Fibroblast of villous mesenchyme (primary cell): ENCODE data around the gene ODF2. TPM values are rescaled to one million over a fixed set of nuclear protein-coding genes. Genes with fewer than 3 reads are reported as not detected.
"Not testable (repeated sequence)": the region's sequence is repeated elsewhere in the genome, so short reads cannot be mapped to it uniquely, and the experiment has no call there.

Source experiments
- DNase-seq: peaks from one replicate; pipeline ENCODE4 v3.0.0-alpha.2; 2010; ENCODE audit warnings: low read depth
- H3K4me3 ChIP-seq: 2 replicates; pipeline ENCODE4 v1.5.1; 2011; ENCODE audit warnings: low read depth, mild to moderate bottlenecking, low read length
- total RNA-seq: library from RNA; depleted of rRNA; stranded (reverse); fragments of >200 nt; gene quantifications from 2 replicates; pipeline ENCODE4 v1.2.3, GENCODE V29; 2012
- TF ChIP-seq, protein P1 (sequence below): IDR thresholded peaks from 2 replicates; pipeline ENCODE4 v1.5.1; 2012; ENCODE audit warnings: low read depth, mild to moderate bottlenecking, low read length; ENCODE audit not compliant: insufficient read depth

The ODF2 gene
- total RNA-seq, 1 donor: 44.5 TPM

DNA sequence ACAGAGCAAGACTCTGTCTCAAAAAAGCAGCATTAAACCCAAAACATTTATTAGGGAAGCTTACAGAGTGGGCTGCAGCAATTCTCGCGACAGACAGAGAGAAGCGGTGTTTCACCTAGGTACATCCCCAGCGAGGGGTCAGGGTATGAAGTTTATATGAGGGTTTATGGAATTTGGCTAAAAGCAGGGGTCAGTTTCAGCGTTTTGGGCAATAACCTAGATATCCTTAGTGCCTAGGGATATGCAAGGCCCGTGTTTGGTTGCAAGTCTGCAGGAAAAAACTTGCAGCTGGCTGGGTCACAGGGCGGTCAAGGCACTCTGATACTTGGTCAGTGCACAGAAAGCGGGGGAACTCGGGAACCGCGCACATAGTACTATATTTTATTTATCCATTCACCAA lies 48.1 kb downstream of the ODF2 start:
- peak overlapping the region; percentile 97 for H3K4me3 ChIP-seq
- TF ChIP-seq, protein P1, sequence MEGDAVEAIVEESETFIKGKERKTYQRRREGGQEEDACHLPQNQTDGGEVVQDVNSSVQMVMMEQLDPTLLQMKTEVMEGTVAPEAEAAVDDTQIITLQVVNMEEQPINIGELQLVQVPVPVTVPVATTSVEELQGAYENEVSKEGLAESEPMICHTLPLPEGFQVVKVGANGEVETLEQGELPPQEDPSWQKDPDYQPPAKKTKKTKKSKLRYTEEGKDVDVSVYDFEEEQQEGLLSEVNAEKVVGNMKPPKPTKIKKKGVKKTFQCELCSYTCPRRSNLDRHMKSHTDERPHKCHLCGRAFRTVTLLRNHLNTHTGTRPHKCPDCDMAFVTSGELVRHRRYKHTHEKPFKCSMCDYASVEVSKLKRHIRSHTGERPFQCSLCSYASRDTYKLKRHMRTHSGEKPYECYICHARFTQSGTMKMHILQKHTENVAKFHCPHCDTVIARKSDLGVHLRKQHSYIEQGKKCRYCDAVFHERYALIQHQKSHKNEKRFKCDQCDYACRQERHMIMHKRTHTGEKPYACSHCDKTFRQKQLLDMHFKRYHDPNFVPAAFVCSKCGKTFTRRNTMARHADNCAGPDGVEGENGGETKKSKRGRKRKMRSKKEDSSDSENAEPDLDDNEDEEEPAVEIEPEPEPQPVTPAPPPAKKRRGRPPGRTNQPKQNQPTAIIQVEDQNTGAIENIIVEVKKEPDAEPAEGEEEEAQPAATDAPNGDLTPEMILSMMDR: no peak
- peak; percentile 44 for DNase-seq

DNA sequence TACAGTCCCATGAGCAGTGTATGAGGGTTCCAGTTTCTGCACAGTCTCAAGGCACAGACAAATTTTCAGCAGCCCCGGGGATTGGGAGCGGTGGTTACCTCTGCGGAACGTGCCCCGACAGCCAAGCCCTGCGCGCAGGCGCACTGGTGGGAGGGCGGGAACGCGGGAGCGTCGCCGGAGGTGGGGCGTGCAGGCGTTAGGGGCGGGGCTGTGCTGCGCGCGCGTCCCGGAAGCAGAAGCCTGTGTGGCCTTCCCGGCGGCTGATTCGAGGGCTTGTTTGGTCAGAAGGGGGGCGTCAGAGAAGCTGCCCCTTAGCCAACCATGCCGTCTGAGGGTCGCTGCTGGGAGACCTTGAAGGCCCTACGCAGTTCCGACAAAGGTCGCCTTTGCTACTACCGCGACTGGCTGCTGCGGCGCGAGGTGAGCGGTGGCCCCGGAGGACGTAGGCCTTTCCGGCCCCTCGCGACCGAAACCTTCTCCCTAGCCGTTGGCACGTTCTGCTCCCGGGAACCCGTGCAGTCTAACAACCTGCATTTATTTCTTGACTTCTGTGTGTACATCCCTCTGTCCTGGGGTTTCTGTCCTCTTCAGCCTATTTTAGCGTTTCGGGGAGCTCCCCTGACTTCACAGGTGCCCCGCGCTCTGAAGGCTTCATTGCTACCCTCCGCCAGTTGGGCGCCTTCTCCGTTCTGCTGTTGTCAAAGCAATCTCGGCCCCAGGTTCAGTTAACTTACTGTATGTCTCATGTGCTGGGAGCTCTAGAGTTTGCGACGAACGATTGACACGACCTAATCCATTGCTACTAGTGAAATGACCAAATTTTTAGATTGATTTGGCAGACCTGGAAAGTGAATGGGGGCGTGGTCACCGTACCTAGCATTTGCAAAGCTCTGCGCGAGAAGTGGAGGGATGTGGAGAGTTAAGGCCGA lies 48.9 kb downstream of the ODF2 start, which contains the start of gene GLE1:
GLE1 (plus strand) TSS at position 235 of the 929 bp plus-strand sequence; CDS start at position 322, 87 bp downstream.
- DNase-seq: peak; percentile 91
- TF ChIP-seq, protein P1: no peak
- H3K4me3 ChIP-seq: peak within 1 kb of the TSS; percentile 97

DNA sequence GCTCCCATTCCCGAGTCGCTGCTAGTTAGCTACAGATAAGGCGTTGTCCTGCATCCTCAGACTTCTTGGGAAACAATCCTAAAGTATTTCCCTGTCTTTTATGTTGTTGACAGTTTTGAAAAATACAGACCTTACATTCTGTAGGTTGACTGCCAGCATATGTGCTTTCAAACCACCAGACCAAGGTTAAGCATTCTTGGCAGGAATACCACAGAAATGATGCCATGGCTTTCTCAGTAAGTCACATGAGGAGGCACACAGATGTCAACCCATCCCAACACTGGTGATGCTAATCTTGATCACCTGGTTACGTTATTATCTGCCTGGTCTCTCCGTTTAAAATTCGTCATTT lies 49.6 kb downstream of the ODF2 start:
- DNase-seq: peak; percentile 38
- peak overlapping the region; percentile 97 for H3K4me3 ChIP-seq
- TF ChIP-seq, protein P1: no peak

- not testable (repeated sequence) for DNase-seq, H3K4me3 ChIP-seq
These were observed 50.1 kb downstream of the ODF2 start for GRCh38 chr9:128505906-128506305.

- DNase-seq: no peak
- H3K4me3 ChIP-seq: no peak overlapping the region
These were observed 57.0 kb downstream of the ODF2 start for GRCh38 chr9:128512820-128513219.

GRCh38 chr9:128521956-128522355 lies 66.2 kb downstream of the ODF2 start:
- no peak overlapping the region for H3K4me3 ChIP-seq
- peak; percentile 53 for DNase-seq
- TF ChIP-seq, protein P1: no peak

More at GRCh38 chr9:128512820-128513219, 57.0 kb downstream of the ODF2 start:
- TF ChIP-seq, protein P1: no peak

DNA sequence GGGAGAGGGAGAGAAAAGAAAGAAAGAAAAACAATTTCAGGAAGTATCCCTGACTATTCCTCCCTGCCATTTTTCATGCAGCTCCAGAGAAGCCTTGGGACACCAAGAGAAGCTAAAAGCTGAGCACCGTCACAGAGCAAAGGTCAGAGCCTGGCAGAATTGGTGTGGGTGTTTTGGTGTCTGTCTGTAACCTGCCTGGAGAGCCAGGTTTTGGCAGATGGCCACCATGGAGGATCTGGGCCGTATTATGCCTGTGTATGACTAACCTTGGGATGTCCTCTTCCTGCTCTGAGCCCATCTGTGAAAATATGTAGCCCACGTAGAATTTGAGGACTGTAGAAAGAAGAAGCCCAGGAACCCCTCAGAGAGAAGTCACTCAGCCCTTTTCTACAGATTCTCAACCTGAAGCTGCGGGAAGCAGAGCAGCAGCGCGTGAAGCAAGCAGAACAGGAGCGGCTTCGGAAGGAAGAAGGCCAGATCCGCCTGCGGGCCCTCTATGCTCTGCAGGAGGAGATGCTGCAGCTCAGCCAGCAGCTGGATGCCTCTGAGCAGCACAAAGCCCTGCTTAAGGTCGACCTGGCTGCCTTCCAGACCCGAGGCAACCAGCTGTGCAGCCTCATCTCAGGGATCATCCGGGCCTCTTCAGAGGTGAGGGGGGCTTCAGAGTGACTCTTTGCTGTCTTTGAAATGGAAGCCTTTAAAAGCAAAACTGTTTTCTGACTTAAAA lies 67.6 kb downstream of the ODF2 start:
- no peak overlapping the region for H3K4me3 ChIP-seq
- TF ChIP-seq, protein P1: no peak
- peak; percentile 83 for DNase-seq
